Islet of Langerhans (tissue), 1 donor: ENCODE measurements around the gene GARNL3.

Experiments used
- FAIRE-seq: peaks from one replicate; lab custom pipeline; 2011; peaks lifted over from hg19 to GRCh38; lab: Jason Lieb, UNC

The GARNL3 gene, protein sequence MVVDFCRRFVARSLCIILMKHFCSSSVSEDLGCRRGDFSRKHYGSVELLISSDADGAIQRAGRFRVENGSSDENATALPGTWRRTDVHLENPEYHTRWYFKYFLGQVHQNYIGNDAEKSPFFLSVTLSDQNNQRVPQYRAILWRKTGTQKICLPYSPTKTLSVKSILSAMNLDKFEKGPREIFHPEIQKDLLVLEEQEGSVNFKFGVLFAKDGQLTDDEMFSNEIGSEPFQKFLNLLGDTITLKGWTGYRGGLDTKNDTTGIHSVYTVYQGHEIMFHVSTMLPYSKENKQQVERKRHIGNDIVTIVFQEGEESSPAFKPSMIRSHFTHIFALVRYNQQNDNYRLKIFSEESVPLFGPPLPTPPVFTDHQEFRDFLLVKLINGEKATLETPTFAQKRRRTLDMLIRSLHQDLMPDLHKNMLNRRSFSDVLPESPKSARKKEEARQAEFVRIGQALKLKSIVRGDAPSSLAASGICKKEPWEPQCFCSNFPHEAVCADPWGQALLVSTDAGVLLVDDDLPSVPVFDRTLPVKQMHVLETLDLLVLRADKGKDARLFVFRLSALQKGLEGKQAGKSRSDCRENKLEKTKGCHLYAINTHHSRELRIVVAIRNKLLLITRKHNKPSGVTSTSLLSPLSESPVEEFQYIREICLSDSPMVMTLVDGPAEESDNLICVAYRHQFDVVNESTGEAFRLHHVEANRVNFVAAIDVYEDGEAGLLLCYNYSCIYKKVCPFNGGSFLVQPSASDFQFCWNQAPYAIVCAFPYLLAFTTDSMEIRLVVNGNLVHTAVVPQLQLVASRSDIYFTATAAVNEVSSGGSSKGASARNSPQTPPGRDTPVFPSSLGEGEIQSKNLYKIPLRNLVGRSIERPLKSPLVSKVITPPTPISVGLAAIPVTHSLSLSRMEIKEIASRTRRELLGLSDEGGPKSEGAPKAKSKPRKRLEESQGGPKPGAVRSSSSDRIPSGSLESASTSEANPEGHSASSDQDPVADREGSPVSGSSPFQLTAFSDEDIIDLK

GRCh38 chr9:127264462-127265219, at the start of gene GARNL3:
GARNL3 (plus strand) TSS chr9:127264774; CDS start chr9:127264878, 104 bp downstream.
- FAIRE-seq = no peak

DNA sequence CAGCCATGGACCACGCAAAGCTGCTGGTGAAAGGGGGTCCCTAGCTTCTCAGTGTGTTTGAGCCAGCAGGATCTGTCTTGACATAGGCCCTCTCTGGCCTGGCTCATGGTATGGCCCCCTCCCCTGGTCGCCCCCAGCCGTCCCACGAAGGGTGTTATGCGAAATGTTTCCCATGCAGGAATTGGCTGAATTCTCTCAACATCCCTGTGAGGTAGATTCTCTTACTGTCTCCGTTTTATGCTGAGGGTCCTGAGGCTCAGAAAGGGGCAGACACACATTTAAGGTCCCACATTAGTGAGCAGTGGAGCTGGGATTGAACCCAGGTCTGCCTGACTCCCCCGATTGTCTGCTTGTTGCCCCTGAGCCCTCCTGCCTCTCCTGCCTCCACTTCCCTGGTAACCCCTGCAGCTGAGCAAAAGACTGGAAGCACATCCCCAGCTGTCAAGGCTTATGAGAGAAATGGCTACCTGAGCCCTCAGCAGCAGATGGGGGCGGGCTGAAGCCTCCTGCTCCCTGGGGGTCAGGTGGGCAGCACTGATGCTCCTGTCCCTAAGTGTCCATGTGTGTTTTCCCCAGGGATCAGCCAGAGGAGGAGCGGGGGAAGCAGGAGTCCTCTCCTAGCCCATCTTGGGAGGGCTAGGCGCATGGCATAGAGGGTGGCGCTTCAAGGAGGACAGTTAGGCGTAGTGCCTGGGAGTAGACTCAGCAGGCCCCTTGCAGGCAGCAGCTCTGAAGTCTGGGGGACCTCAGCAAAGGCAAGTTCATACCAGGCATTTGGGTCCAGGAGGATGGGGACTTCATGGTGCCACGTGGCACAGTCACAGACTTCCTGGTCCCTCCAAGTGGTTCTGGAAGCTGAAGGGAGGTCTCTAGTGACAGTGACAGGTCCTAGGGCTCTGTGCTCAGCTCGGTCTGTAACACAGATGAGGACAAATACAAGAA, 49.0 kb upstream of the GARNL3 start:
- FAIRE-seq = no peak

DNA sequence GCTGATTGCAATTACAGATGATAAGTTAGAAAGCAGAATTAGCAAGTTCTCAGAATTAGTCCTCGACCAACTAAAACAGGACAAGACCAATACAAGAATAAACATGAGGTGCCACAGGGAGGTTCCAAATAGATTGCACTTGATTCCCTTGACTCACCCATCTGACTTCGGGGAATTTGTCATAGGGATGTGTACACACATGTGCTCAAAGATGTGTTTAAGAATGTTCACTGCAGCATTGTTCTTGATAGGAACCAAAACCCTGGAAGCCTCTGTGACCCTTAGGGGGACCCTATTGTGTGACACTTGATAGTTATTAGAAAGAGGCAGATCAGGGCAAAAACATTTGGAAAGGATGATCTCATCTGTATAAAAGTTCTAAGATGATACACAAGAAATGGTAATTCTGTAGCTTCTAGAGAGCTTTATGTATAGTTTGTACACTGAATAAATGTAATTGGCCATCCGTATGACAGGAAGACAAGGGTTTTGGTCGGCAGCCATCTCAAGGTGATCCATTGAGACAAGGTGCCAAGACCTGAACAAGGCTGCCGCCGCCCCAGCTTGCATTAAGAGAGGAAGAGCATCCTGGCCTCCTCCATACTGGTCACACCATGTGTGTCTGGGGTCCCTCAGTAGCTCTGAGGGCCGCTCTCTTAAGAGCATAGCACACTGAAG, 48.2 kb upstream of the GARNL3 start:
- no peak for FAIRE-seq

DNA sequence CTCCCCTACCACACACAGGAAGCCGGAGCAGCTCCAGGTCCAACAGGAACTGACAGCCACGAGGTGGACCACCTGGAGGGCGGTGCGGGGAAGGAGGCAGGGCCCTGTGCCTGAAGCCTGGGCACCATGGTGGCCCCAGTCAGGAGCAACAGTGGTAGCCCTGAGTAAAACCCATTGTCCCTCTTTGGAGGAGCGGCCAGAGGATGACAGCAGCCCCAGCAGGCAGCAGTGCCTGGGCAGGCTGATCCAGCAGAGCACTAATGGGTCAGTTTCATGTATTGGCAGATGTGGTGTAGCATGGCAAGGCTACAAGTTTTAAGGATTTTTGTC, 47.7 kb upstream of the GARNL3 start:
- no peak for FAIRE-seq

DNA sequence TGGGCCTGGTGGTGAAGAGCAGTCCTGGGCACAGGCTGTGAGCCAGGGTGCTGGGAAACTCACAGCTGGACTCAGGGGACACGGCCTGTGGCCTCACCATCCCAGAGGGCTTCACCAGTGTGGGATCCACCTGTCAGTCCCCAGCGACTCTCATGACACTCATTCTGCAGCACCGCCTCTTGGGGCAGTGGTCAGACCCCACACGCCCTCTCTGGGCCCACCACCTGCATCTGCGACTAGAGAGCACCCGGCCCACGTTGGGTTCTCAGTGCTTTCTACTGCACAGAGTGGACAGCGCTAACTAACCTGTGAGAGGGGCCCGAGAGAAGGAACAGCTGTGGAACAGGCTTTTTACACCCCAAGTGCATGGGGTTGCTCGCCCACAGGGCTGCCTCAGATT, 45.8 kb upstream of the GARNL3 start:
- no peak for FAIRE-seq

DNA sequence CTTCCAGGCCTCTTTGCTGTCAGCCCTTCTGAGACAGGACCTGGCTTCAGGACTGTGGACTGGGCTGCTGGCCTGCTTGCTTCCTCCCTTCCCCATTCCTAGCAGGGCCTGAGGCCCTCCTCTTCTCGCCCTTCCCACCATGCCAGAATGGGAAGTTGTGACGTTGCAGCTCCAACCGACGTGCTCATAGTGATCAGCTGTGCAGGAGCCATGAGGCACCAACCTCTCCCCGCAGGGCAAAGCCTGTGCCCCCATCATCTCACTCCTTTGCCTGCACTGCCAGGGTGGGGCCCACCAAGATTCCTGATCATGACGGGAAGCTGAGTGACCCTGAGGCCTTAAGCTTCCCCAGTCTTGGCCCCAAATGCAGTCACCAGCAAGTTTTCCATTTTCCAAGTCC, 45.1 kb upstream of the GARNL3 start:
- FAIRE-seq = no peak

- FAIRE-seq = no peak
Measured at GRCh38 chr9:127221695-127222094, 42.9 kb upstream of the GARNL3 start.

GRCh38 chr9:127222388-127223095, 42.0 kb upstream of the GARNL3 start:
- FAIRE-seq = no peak

DNA sequence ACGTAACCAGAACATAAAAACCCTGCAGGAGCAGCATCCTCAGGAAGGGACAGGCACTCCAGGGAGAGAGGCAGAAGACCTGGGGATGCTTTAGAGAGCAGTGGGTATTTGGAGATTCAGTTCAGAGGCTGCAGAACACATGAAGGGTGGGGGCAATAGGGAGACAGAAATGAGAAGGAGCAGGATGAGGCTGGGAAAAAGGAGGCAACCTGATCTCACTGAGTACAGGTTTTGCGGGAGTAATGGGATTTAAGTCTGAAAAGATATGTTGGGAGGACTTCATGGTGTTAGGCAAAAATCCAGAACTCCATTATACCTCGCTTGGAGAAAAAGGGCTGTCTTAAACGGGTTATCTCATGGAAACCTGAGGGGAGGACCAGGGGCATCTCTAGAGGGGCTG, 41.3 kb upstream of the GARNL3 start:
- FAIRE-seq = no peak

- FAIRE-seq = no peak
Measured at GRCh38 chr9:127223810-127224177, 40.8 kb upstream of the GARNL3 start.

DNA sequence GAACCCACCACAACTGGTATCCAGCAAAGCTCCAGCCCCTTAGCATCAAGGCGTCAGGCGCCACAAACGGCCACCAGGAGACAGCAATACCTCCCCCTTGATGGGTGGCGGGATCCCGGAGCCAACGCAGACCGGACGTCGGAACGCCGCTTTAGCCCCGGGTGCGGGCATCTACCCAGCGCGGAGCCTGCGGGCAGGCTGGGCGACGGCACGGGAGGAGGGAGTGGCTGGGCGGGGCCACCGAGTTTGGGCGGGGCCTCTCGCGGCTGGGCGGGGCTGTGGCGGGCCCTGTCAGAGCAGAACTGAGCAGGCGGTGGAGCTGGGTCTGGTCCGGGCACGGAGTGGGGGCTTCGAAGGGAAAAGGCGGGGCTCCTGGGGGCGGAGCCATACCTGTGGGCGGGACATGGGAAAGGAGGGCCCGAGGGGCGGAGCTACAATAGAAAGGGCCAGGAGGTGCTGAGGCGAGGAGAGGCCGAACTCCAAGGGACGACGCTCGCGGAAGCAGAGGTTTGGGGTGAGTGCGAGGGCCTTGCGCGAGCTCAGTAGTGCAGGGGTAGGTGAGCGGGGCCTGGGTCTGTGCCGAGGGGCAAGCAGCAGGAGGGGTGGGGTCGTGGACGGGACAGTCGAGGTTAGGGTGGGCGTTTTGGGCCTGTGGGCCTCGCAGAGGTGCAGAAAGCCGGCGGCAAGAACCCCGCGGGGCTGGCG, 40.2 kb upstream of the GARNL3 start:
- no peak for FAIRE-seq

- no peak for FAIRE-seq
Measured at GRCh38 chr9:127224883-127225739, 39.5 kb upstream of the GARNL3 start.

DNA sequence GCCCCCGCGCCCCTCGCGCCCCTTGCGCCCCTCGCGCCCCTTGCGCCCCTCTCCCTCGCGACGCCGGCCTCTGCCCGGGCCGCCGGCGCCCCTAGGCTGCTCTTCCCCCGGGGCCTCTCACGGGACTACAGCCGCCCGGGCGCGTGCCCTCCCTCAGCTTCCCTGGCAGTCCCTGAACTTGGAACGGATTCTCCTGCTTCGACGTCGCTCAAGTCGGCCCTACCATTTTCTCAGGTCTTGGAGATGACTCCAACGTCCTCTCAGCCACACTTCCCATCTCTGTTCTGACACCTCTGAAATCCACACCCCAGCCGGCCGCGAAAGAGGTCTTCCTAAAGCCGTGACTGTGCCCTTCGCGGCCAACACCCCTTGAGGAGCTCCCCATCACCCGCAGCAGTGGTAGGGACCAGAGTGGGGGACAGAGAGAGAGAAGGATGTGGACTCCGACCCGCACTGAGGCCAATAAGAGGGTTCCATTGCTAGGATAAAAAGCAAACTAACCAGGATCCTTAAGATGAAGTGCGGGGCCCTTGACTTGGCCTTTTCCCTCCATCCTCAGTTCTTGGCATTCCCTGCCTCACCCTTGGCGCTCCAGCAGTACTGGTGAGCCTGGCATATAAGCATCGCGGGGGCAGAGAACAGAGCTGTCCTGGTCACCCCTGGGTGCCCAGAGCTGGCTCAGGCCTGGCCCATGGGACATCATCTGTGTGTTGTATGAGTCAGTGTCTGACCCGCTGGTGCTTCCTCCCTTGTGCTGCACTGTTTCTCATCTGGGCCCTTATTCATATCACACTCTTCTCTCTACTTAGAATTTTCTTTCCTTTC, 38.6 kb upstream of the GARNL3 start:
- no peak for FAIRE-seq

- no peak for FAIRE-seq
Measured at GRCh38 chr9:127229691-127230417, 34.7 kb upstream of the GARNL3 start.

- FAIRE-seq = no peak
Measured at GRCh38 chr9:127231666-127232065, 32.9 kb upstream of the GARNL3 start.

GRCh38 chr9:127232833-127233549, 31.6 kb upstream of the GARNL3 start:
- FAIRE-seq = no peak
